Small intestine (tissue), 7 donors: Measurements from ENCODE around the gene TMEM151B. TPM values are rescaled to one million over a fixed set of nuclear protein-coding genes. Genes with fewer than 3 reads are reported as not detected.

Experiments
- DNase-seq, 2 donors: peaks; one replicate each; pipeline versions ENCODE4 v3.0.0 to v3.0.0-alpha.2; 2013
- FAIRE-seq: peaks from 2 replicates; lab custom pipeline; 2012; peaks lifted over from hg19 to GRCh38; lab: Jason Lieb, UNC
- H3K27ac ChIP-seq, 3 donors: one replicate each; pipeline ENCODE4 v1.5.1; 2013; ENCODE audit warnings: low read length in 2 of 3, mild to moderate bottlenecking in 2 of 3, control low read depth in 1 of 3, inconsistent platforms in 1 of 3, low read depth in 1 of 3, moderate library complexity in 1 of 3
- H3K27me3 ChIP-seq, 3 donors: one replicate each; pipeline ENCODE4 v1.6.1; 2013; ENCODE audit warnings: low read length in 3 of 3, inconsistent platforms in 1 of 3; ENCODE audit not compliant: control insufficient read depth in 3 of 3, insufficient read depth in 3 of 3
- H3K36me3 ChIP-seq, 3 donors: one replicate each; pipeline ENCODE4 v1.6.1; 2013; ENCODE audit warnings: low read length in 3 of 3, inconsistent platforms in 1 of 3, low read depth in 1 of 3, mild to moderate bottlenecking in 1 of 3, moderate library complexity in 1 of 3; ENCODE audit not compliant: control insufficient read depth in 3 of 3, insufficient read depth in 2 of 3
- H3K4me1 ChIP-seq, 3 donors: one replicate each; pipeline ENCODE4 v1.6.1; 2013; ENCODE audit warnings: low read length in 2 of 3, inconsistent platforms in 1 of 3, low read depth in 1 of 3, mild to moderate bottlenecking in 1 of 3, moderate library complexity in 1 of 3; ENCODE audit not compliant: control insufficient read depth in 3 of 3, insufficient read depth in 2 of 3
- H3K4me3 ChIP-seq, 3 donors: one replicate each; pipeline ENCODE4 v1.5.1; 2013; ENCODE audit warnings: low read length in 3 of 3, control low read depth in 1 of 3, inconsistent platforms in 1 of 3, low read depth in 1 of 3, mild to moderate bottlenecking in 1 of 3, moderate library complexity in 1 of 3
- H3K9me3 ChIP-seq, 2 donors: one replicate each; pipeline ENCODE4 v1.6.1; 2013; ENCODE audit warnings: low read depth in 1 of 2, low read length in 1 of 2; ENCODE audit not compliant: control insufficient read depth in 2 of 2, insufficient read depth in 1 of 2
- WGBS, 3 donors: extraction: QIAGEN DNeasy Blood & Tissue Kit; methylation state at CpG; one replicate each; pipeline ENCODE4 v1.1.7; 2013; 5-methylcytosine and 5-hydroxymethylcytosine counted together
- polyA plus RNA-seq, 4 donors: library from polyadenylated mRNA; stranded (reverse) in 3 of 4; unstranded in 1 of 4; fragments of 200-250 nt in 3 of 4; fragments of 120-200 nt in 1 of 4; gene quantifications; one replicate each; pipeline versions ENCODE4 v1.2.1 to v1.2.3, GENCODE V29; 2013
- donor health status: healthy with polysubstance abuse.
- donor health status: control.
- donor health status: control.
- donor health status: Bipolar disorder and iron deficiency.
- donor health status: healthy.

TMEM151B gene
- polyA plus RNA-seq, 4 donors, result 0.96 to 3.1 TPM; not detected in 2

- FAIRE-seq, result no peak
- peaks cover 8 to 16% (median 13%) of the 10 kb centered on the region in 3 donors for H3K36me3 ChIP-seq
- 1% methylated on average over 55 to 62 of the region's 62 CpGs for WGBS, 3 donors
Observed at GRCh38 chr6:44245912-44246662, 24.2 kb upstream of the TMEM151B start.

GRCh38 chr6:44246663-44247337 is 23.4 kb upstream of the TMEM151B start, which contains the start of gene HSP90AB1:
Gene HSP90AB1 (plus strand): TSS chr6:44247101. CDS start chr6:44248630, 1,529 bp downstream.
- H3K4me1 ChIP-seq, result peaks cover 0 to 16% (median 5%) of the 10 kb centered on the region in 3 donors
- H3K4me3 ChIP-seq, result peak within 1 kb of the TSS; percentile 81 to 97 (median 89)
- FAIRE-seq (no peak), DNase-seq (peak; percentile 97 to 98)
- whole genome bisulfite sequencing, 3 donors, result 0 to 1% (median 1%) methylated on average over 34 of the region's 34 CpGs
- H3K27me3 ChIP-seq, result no peaks in the 10 kb centered on the region
- peak within 1 kb of the TSS; percentile 72 to 96 (median 96) for H3K27ac ChIP-seq
- peaks cover 8 to 23% (median 15%) of the 10 kb centered on the region in 3 donors for H3K36me3 ChIP-seq
- no peaks in the 10 kb centered on the region for H3K9me3 ChIP-seq

More at GRCh38 chr6:44245912-44246662, 24.2 kb upstream of the TMEM151B start:
- Histone ChIP-seq H3K4me3 (peak overlapping the region; percentile 62 to 89 (median 81)), H3K27ac (peak overlapping the region; percentile 72 to 96 (median 96)), H3K4me1 (peaks cover 0 to 16% (median 5%) of the 10 kb centered on the region in 3 donors), H3K27me3 (no peaks in the 10 kb centered on the region), H3K9me3 (no peaks in the 10 kb centered on the region)
- DNase-seq, result peak; percentile 76 to 96

GRCh38 chr6:44247338-44248302 is 22.6 kb upstream of the TMEM151B start:
- FAIRE-seq (no peak), DNase-seq (peak; percentile 84 to 89)
- Histone ChIP-seq H3K4me1 (peaks cover 0 to 16% (median 5%) of the 10 kb centered on the region in 3 donors), H3K27me3 (no peaks in the 10 kb centered on the region), H3K9me3 (no peaks in the 10 kb centered on the region), H3K27ac (peak overlapping the region; percentile 72 to 96 (median 96)), H3K36me3 (peaks cover 12 to 30% (median 17%) of the 10 kb centered on the region in 3 donors), H3K4me3 (peak overlapping the region; percentile 81 to 97 (median 89))
- 0% methylated on average over 52 of the region's 52 CpGs for WGBS, 3 donors

- peaks cover 19 to 40% (median 20%) of the 10 kb centered on the region in 3 donors for H3K36me3 ChIP-seq
- H3K4me3 ChIP-seq, result peak overlapping the region in 1 of 3 donors; percentile 89
- H3K9me3 ChIP-seq, result no peaks in the 10 kb centered on the region
- FAIRE-seq (no peak), DNase-seq (no peak)
- peaks cover 0 to 16% (median 5%) of the 10 kb centered on the region in 3 donors for H3K4me1 ChIP-seq
- H3K27me3 ChIP-seq, result no peaks in the 10 kb centered on the region
- no peak overlapping the region for H3K27ac ChIP-seq
- WGBS, 3 donors, result 10 to 26% (median 14%) methylated on average over 1 of the region's 1 CpG
Observed at GRCh38 chr6:44248579-44248978, 21.7 kb upstream of the TMEM151B start.

- Histone ChIP-seq H3K4me3 (no peak overlapping the region), H3K4me1 (peaks cover 0 to 16% (median 5%) of the 10 kb centered on the region in 3 donors), H3K9me3 (no peaks in the 10 kb centered on the region), H3K27me3 (no peaks in the 10 kb centered on the region), H3K36me3 (peaks cover 19 to 43% (median 20%) of the 10 kb centered on the region in 3 donors), H3K27ac (no peak overlapping the region)
- FAIRE-seq, result no peak
- 66 to 73% (median 68%) methylated on average over 9 of the region's 9 CpGs for WGBS, 3 donors
- DNase-seq, result no peak
Observed at GRCh38 chr6:44249082-44249748, 21.0 kb upstream of the TMEM151B start.

GRCh38 chr6:44250067-44250717 is 20.1 kb upstream of the TMEM151B start:
- H3K4me1 ChIP-seq, result peaks cover 0 to 20% (median 5%) of the 10 kb centered on the region in 3 donors
- H3K27ac ChIP-seq, result no peak overlapping the region
- no peak for DNase-seq
- no peaks in the 10 kb centered on the region for H3K9me3 ChIP-seq
- no peaks in the 10 kb centered on the region for H3K27me3 ChIP-seq
- 56 to 67% (median 61%) methylated on average over 6 of the region's 6 CpGs for WGBS, 3 donors
- H3K36me3 ChIP-seq, result peaks cover 19 to 53% (median 25%) of the 10 kb centered on the region in 3 donors
- H3K4me3 ChIP-seq, result no peak overlapping the region
- no peak for FAIRE-seq

- WGBS, 3 donors, result 67 to 71% (median 69%) methylated on average over 3 of the region's 3 CpGs
- H3K9me3 ChIP-seq, result no peaks in the 10 kb centered on the region
- H3K27me3 ChIP-seq, result no peaks in the 10 kb centered on the region
- DNase-seq (no peak), FAIRE-seq (no peak)
- no peak overlapping the region for H3K27ac ChIP-seq
- no peak overlapping the region for H3K4me3 ChIP-seq
- peaks cover 19 to 56% (median 25%) of the 10 kb centered on the region in 3 donors for H3K36me3 ChIP-seq
- H3K4me1 ChIP-seq, result peaks cover 0 to 22% (median 5%) of the 10 kb centered on the region in 3 donors
Observed at GRCh38 chr6:44250718-44251123, 19.5 kb upstream of the TMEM151B start.
